ENCODE data around the gene TRIM6.

The TRIM6 gene

DNA sequence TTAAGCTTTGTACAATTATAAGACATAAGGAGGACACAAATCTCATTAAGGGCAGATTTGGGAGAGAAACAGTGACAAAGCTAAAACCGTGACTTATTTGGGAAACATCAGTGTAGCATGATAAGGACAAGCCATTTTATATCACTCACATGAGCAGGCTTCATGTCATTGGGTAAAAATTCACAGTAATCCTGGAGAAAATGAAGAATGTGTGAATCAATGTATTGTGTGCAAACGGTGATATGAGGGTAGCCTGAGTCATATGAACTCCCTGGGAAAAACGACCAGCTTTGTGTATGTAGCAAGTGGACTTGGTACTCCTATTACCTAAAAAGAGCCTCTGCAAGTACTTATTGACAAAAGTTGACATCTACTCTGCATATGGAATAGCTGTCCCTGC is 22.4 kb downstream of the TRIM6 start:
- no peaks in the 10 kb centered on the region for H3K27me3 ChIP-seq
- no peaks in the 10 kb centered on the region for H3K36me3 ChIP-seq
- TF ChIP-seq Cebpa-rat (IDR thresholded peaks at IDR 0.05): no peak
- H3K9ac ChIP-seq: no peak overlapping the region
- H3K4me1 ChIP-seq: peaks cover 0 to 2% (median under 1%) of the 10 kb centered on the region in 10 experiments; a peak in 7 of 20 replicates
- H3K9me3 ChIP-seq (replicated peaks in 1 of 11): no peaks in the 10 kb centered on the region
- no peak overlapping the region for H3K27ac ChIP-seq
- no peak overlapping the region for H3K4me3 ChIP-seq
- no peaks in the 10 kb centered on the region for H4K20me1 ChIP-seq
- no peak overlapping the region for H3K4me2 ChIP-seq

DNA sequence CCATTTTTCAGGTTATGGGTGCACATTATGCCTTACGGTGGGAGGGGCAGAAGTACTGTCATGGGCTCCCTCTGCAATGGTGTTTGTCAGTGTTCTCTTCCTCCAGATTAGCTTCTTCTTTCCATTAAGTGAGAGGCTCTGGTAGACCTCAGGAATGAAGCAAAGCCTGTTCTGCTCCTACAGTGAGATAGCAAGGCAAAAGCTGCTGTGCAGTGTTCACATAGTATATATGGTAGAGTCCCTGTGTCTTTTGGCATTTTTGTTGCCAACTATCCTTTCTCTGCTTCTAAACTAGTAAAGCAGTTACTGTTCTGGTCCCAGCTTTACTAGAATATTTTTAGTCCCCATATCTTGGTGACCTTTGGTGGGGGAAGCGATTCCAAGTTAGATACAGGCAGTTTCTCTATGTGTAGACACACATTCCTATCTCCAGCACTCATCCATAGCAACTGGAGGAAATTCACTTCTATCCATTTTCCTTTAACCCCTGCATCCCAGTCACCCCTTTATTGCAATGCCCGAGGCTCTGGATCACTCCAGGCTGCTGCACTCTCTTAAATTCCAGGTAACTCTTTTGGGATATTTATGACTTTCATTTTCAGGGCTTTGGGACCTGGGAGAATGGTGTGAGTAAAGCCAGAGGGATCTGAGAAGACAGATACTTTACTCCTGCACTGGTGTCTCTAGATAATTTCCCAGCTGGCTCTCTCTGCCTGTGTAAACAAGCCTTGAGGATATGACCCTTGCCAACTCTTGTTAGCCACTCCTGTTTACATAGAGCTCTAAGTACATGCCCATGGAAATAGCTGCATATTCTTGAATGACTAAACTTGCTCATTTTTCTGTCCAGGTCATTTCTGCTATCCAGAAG is 24.4 kb downstream of the TRIM6 start:
- Histone ChIP-seq H3K9ac (no peak overlapping the region), H3K9me3 (replicated peaks in 1 of 11) (no peaks in the 10 kb centered on the region), H4K20me1 (no peaks in the 10 kb centered on the region), H3K4me3 (no peak overlapping the region), H3K27ac (no peak overlapping the region), H3K4me1 (peaks cover 12 to 18% (median 16%) of the 10 kb centered on the region in 10 experiments), H3K36me3 (no peaks in the 10 kb centered on the region), H3K4me2 (no peak overlapping the region), H3K27me3 (no peaks in the 10 kb centered on the region)
- no peak for TF ChIP-seq Cebpa-rat (IDR thresholded peaks at IDR 0.05)

DNA sequence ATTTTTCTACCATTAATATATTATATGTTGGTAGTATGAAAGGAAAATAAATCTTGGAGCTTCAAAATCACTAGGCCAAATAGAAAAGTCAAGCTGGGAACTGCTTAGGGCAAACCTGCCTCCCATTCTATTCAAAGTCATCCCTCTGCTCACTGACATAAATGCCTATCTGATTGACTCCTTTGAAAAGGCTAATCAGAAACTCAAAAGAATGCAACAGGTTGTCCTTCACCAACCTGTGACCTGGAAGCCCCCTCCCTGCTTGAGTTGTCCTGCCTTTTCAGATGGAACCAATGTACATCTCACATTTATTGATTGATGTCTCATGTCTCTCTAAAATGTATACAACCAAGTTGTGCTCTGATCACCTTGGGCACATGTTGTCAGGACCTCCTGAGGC is 25.1 kb downstream of the TRIM6 start:
- H3K4me3 ChIP-seq: no peak overlapping the region
- no peaks in the 10 kb centered on the region for H4K20me1 ChIP-seq
- H3K27ac ChIP-seq: no peak overlapping the region
- peaks cover 18 to 22% (median 19%) of the 10 kb centered on the region in 10 experiments for H3K4me1 ChIP-seq
- H3K9ac ChIP-seq: no peak overlapping the region
- H3K27me3 ChIP-seq: no peaks in the 10 kb centered on the region
- 0 out of 22 replicates have a peak, but pooled peaks cover 0 to 2% (median 0%) of the 10 kb centered on the region in 11 experiments for H3K36me3 ChIP-seq
- TF ChIP-seq Cebpa-rat (IDR thresholded peaks at IDR 0.05): no peak
- no peak overlapping the region for H3K4me2 ChIP-seq
- H3K9me3 ChIP-seq (replicated peaks in 1 of 11): no peaks in the 10 kb centered on the region

DNA sequence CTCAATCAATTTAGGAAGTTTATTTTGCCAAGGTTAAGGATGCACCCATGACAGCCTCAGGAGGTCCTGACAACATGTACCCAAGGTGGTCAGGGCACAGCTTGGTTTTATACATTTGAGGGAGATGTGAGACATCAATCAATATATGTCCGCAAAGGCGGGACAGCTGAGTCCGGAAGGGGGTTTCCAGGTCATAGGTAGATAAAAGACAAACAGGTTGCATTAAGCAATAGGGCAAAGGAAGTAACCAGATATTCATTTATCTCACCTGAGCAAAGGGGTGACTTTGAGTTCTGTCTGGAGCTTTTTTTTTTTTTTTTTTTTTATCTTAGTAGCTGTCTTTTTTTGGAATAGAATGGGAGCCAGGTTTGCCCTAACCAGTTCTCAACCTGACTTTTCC is 26.4 kb downstream of the TRIM6 start:
- Histone ChIP-seq H3K9ac (no peak overlapping the region), H3K27ac (no peak overlapping the region), H3K4me1 (peaks cover 18 to 23% (median 19%) of the 10 kb centered on the region in 10 experiments), H3K36me3 (0 out of 22 replicates have a peak, but pooled peaks cover 0 to 4% (median 0%) of the 10 kb centered on the region in 11 experiments), H3K4me3 (no peak overlapping the region), H3K4me2 (no peak overlapping the region), H3K27me3 (no peaks in the 10 kb centered on the region), H4K20me1 (no peaks in the 10 kb centered on the region), H3K9me3 (replicated peaks in 1 of 11) (0 out of 22 replicates have a peak, but pooled peaks cover 0 to 1% (median 0%) of the 10 kb centered on the region in 11 experiments)
- no peak for TF ChIP-seq Cebpa-rat (IDR thresholded peaks at IDR 0.05)

DNA sequence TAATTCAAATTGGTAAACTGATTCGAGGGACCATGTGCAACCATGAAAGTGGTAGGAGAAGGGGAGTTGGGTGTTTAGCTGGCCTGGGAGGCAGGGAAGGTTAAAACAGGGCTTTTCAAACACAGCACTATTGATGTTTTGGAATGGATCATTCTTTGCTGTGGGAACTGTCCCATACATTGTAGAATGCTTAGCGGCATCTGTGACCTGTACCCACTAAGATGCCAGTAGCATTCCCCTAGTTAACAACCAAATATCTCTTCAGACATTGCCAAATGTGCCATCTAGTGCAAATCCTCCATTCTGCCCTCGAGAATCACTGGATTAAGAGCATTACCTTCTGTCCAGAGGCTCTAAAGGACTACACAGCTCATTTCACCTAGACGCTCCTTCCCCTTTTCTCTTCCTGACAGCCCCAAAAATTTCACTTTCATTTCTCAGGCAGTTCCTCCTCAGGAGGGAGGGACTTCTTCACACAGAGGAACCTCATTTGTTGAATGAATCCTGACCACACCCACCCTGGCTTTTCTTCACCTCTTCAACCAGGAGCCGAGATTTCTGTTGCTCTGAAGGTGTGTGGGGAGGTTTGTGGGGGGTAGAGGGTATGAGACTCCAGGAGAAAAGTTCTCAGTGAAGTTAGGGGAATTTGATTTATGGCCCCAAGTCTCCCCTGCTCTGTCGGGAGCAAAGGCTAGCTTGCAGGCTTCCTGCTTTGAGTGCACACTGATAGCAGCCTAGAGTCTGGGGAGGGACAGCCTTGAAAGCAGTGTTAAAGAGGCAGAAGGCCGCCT is 28.2 kb downstream of the TRIM6 start, which contains the start of gene TRIM34:
TSS of gene TRIM34 (plus strand) at position 513 of the 791 bp plus-strand sequence. CDS start 7,331 bp downstream, outside the sequence.
- no peaks in the 10 kb centered on the region for H4K20me1 ChIP-seq
- peak within 1 kb of the TSS; percentile 57 to 74 (median 66) for H3K4me3 ChIP-seq
- no peak for TF ChIP-seq Cebpa-rat (IDR thresholded peaks at IDR 0.05)
- H3K4me2 ChIP-seq: peak within 1 kb of the TSS; percentile 81 to 96 (median 91)
- peak within 1 kb of the TSS; percentile 68 to 80 (median 75) for H3K9ac ChIP-seq
- peaks cover 0 to 13% (median 4%) of the 10 kb centered on the region in 11 experiments; a peak in 2 of 22 replicates for H3K9me3 ChIP-seq (replicated peaks in 1 of 11)
- H3K27ac ChIP-seq: peak within 1 kb of the TSS; percentile 8 to 81 (median 72); a peak in 21 of 22 replicates
- H3K4me1 ChIP-seq: peaks cover 18 to 23% (median 19%) of the 10 kb centered on the region in 10 experiments
- H3K36me3 ChIP-seq: peaks cover 0 to 4% (median 0%) of the 10 kb centered on the region in 11 experiments; a peak in 1 of 22 replicates
- no peaks in the 10 kb centered on the region for H3K27me3 ChIP-seq

DNA sequence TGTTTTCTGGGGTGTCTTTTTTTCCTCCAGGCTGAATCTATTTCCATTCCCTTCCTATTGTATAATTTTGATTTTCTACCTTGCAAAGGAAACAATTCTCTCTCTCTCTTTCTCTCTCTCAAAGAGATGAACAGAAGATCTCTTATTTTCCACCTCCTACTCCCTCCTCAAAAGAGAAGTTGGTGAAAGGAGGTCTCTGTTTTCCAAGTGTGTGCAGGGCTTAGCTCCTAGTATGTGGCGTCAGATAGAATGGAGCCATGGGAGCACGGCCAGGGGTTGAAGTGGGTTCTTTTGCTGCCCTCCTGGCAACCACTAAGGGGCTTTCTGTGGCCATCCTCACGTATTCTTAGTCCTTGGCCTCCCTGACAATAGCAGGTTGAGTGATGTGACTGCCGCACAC is 28.8 kb downstream of the TRIM6 start:
- no peaks in the 10 kb centered on the region for H3K27me3 ChIP-seq
- peak overlapping the region; percentile 68 to 80 (median 75) for H3K9ac ChIP-seq
- peak overlapping the region; percentile 81 to 96 (median 91) for H3K4me2 ChIP-seq
- peaks cover 18 to 23% (median 19%) of the 10 kb centered on the region in 10 experiments for H3K4me1 ChIP-seq
- peak overlapping the region; percentile 1 to 81 (median 72); a peak in 20 of 22 replicates for H3K27ac ChIP-seq
- TF ChIP-seq Cebpa-rat (IDR thresholded peaks at IDR 0.05): no peak
- peaks cover 0 to 13% (median 4%) of the 10 kb centered on the region in 11 experiments; a peak in 2 of 22 replicates for H3K9me3 ChIP-seq (replicated peaks in 1 of 11)
- H3K4me3 ChIP-seq: peak overlapping the region; percentile 57 to 74 (median 66)
- H3K36me3 ChIP-seq: peaks cover 0 to 4% (median 0%) of the 10 kb centered on the region in 11 experiments; a peak in 1 of 22 replicates
- no peaks in the 10 kb centered on the region for H4K20me1 ChIP-seq

DNA sequence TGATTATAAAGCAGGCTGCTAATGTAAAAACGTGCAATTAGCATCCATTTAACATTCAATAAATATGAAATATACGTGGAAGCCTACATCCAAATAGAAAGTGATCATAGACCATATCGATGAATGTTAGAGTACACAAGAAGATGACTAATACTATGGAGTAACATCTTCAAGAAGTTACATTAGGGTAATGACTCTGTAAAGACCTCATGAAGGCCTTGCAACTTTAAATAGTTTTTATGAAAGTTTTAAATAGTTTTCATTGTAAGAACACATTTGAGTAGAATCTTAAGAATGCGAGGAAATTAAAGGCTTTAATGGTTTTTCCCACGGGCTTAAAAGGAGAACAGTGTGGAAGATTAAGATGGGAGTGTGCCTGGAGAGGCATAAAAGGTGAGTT is 29.8 kb downstream of the TRIM6 start:
- Histone ChIP-seq H3K4me2 (peak overlapping the region; percentile 81 to 96 (median 91); a peak in 20 of 22 replicates), H3K27me3 (no peaks in the 10 kb centered on the region), H3K36me3 (peaks cover 0 to 4% (median 0%) of the 10 kb centered on the region in 11 experiments; a peak in 1 of 22 replicates), H4K20me1 (no peaks in the 10 kb centered on the region), H3K9me3 (replicated peaks in 1 of 11) (peaks cover 0 to 13% (median 4%) of the 10 kb centered on the region in 11 experiments; a peak in 2 of 22 replicates), H3K4me3 (peak overlapping the region in 3 of 10 experiments; percentile 62 to 67 (median 66); a peak in 2 of 20 replicates), H3K9ac (peak overlapping the region in 2 of 11 experiments; percentile 68 to 76; a peak in 1 of 22 replicates), H3K4me1 (peaks cover 18 to 23% (median 19%) of the 10 kb centered on the region in 10 experiments), H3K27ac (no peak overlapping the region)
- no peak for TF ChIP-seq Cebpa-rat (IDR thresholded peaks at IDR 0.05)

DNA sequence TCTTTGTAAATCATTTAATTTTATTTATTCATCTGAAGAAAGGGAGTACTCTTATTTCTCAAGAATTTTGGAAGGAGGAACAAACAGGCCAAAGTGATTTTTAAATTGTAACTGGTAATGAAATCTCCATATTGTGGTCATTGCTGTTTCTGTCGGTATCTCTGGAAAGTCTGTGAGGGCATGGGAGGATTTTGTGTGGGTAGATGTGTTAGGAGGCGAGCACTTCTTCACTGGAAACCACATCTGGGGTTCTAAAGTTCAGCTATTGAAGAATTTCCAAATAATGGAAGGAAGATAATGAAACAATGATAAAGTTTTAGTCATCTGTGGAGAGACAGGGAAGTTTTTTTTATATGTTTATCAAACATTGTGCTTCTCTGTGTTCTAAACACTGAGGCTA is 35.0 kb downstream of the TRIM6 start:
- H3K9ac ChIP-seq: no peak overlapping the region
- H3K4me1 ChIP-seq: peaks cover 0 to 15% (median 0%) of the 10 kb centered on the region in 10 experiments; a peak in 8 of 20 replicates
- no peak for TF ChIP-seq Cebpa-rat (IDR thresholded peaks at IDR 0.05)
- peaks cover 0 to 13% (median 4%) of the 10 kb centered on the region in 11 experiments; a peak in 2 of 22 replicates for H3K9me3 ChIP-seq (replicated peaks in 1 of 11)
- peak overlapping the region in 1 of 11 experiments; percentile 33; a peak in 3 of 22 replicates for H3K4me2 ChIP-seq
- no peak overlapping the region for H3K27ac ChIP-seq
- no peaks in the 10 kb centered on the region for H3K27me3 ChIP-seq
- H4K20me1 ChIP-seq: no peaks in the 10 kb centered on the region
- peaks cover 26 to 46% (median 39%) of the 10 kb centered on the region in 11 experiments; a peak in 21 of 22 replicates for H3K36me3 ChIP-seq
- no peak overlapping the region for H3K4me3 ChIP-seq
